ENCODE results near the gene TXNRD2.

The TXNRD2 gene

GRCh38 chr22:19864538-19865106, 77.0 kb downstream of the TXNRD2 start:
- Histone ChIP-seq H3K79me2 (ENCODE audit: low read length) (no peaks in the 10 kb centered on the region), H3K9me2 (replicated peaks; ENCODE audit: insufficient read depth, low read length) (no peaks in the 10 kb centered on the region)

GRCh38 chr22:19863571-19863970, 78.0 kb downstream of the TXNRD2 start:
- H3K4me3 ChIP-seq (ENCODE audit: low read length) = no peak overlapping the region
- no peak for TF ChIP-seq EZH2 (optimal IDR thresholded peaks at IDR 0.05; ENCODE audit: low read depth, low read length)
- no peak for TF ChIP-seq CTCF (IDR thresholded peaks at IDR 0.05; ENCODE audit: low read length)
- TF ChIP-seq EZH2phosphoT487 (IDR thresholded peaks at IDR 0.05; ENCODE audit: low read length) = no peak
- H2AFZ ChIP-seq (ENCODE audit: low read length) = no peak overlapping the region
- no peaks in the 10 kb centered on the region for H3K27me3 ChIP-seq (replicated peaks; ENCODE audit: insufficient read depth, low read length)
- no peaks in the 10 kb centered on the region for H3K9me2 ChIP-seq (replicated peaks; ENCODE audit: insufficient read depth, low read length)
- H3K9ac ChIP-seq (ENCODE audit: low read length) = no peak overlapping the region
- no peaks in the 10 kb centered on the region for H3F3A ChIP-seq (ENCODE audit: insufficient read depth, low read length)
- no peak overlapping the region for H3K27ac ChIP-seq (ENCODE audit: low read length)
- no peaks in the 10 kb centered on the region for H3K4me1 ChIP-seq (ENCODE audit: low read length)
- H4K20me1 ChIP-seq (ENCODE audit: insufficient read depth, low read length) = no peaks in the 10 kb centered on the region
- no peaks in the 10 kb centered on the region for H3K9me3 ChIP-seq (replicated peaks; ENCODE audit: insufficient read depth, low read length)
- no peaks in the 10 kb centered on the region for H3K79me2 ChIP-seq (ENCODE audit: low read length)
- no peak overlapping the region for H3K4me2 ChIP-seq (ENCODE audit: low read depth, low read length)
- no peaks in the 10 kb centered on the region for H3K36me3 ChIP-seq (replicated peaks; ENCODE audit: insufficient read depth, low read length)
- no peak for DNase-seq

More at GRCh38 chr22:19864538-19865106, 77.0 kb downstream of the TXNRD2 start:
- no peaks in the 10 kb centered on the region for H3F3A ChIP-seq (ENCODE audit: insufficient read depth, low read length)
- H4K20me1 ChIP-seq (ENCODE audit: insufficient read depth, low read length) = no peaks in the 10 kb centered on the region
- H2AFZ ChIP-seq (ENCODE audit: low read length) = no peak overlapping the region
- no peaks in the 10 kb centered on the region for H3K9me3 ChIP-seq (replicated peaks; ENCODE audit: insufficient read depth, low read length)
- H3K9ac ChIP-seq (ENCODE audit: low read length) = no peak overlapping the region
- DNase-seq = no peak
- no peak overlapping the region for H3K27ac ChIP-seq (ENCODE audit: low read length)
- H3K4me2 ChIP-seq (ENCODE audit: low read depth, low read length) = no peak overlapping the region
- H3K27me3 ChIP-seq (replicated peaks; ENCODE audit: insufficient read depth, low read length) = no peaks in the 10 kb centered on the region
- TF ChIP-seq EZH2 (optimal IDR thresholded peaks at IDR 0.05; ENCODE audit: low read depth, low read length) (no peak), EZH2phosphoT487 (IDR thresholded peaks at IDR 0.05; ENCODE audit: low read length) (no peak), CTCF (IDR thresholded peaks at IDR 0.05; ENCODE audit: low read length) (no peak)
- no peak overlapping the region for H3K4me3 ChIP-seq (ENCODE audit: low read length)
- H3K36me3 ChIP-seq (replicated peaks; ENCODE audit: insufficient read depth, low read length) = no peaks in the 10 kb centered on the region
- no peaks in the 10 kb centered on the region for H3K4me1 ChIP-seq (ENCODE audit: low read length)

GRCh38 chr22:19862619-19863246, 78.9 kb downstream of the TXNRD2 start:
- Histone ChIP-seq H3K4me2 (ENCODE audit: low read depth, low read length) (no peak overlapping the region), H3K9ac (ENCODE audit: low read length) (no peak overlapping the region), H3K27ac (ENCODE audit: low read length) (no peak overlapping the region), H3K9me3 (replicated peaks; ENCODE audit: insufficient read depth, low read length) (no peaks in the 10 kb centered on the region), H3F3A (ENCODE audit: insufficient read depth, low read length) (no peaks in the 10 kb centered on the region), H2AFZ (ENCODE audit: low read length) (no peak overlapping the region), H3K36me3 (replicated peaks; ENCODE audit: insufficient read depth, low read length) (no peaks in the 10 kb centered on the region), H3K4me1 (ENCODE audit: low read length) (no peaks in the 10 kb centered on the region), H3K79me2 (ENCODE audit: low read length) (no peaks in the 10 kb centered on the region), H3K9me2 (replicated peaks; ENCODE audit: insufficient read depth, low read length) (no peaks in the 10 kb centered on the region), H3K27me3 (replicated peaks; ENCODE audit: insufficient read depth, low read length) (no peaks in the 10 kb centered on the region), H4K20me1 (ENCODE audit: insufficient read depth, low read length) (no peaks in the 10 kb centered on the region), H3K4me3 (ENCODE audit: low read length) (no peak overlapping the region)
- TF ChIP-seq CTCF (IDR thresholded peaks at IDR 0.05; ENCODE audit: low read length) (no peak), EZH2phosphoT487 (IDR thresholded peaks at IDR 0.05; ENCODE audit: low read length) (no peak), EZH2 (optimal IDR thresholded peaks at IDR 0.05; ENCODE audit: low read depth, low read length) (no peak)
- DNase-seq = no peak

Measured in MM.1S (cell line).